ENCODE results near the gene BLOC1S1.

- TF ChIP-seq POLR2AphosphoS5 (IDR thresholded peaks at IDR 0.05) (no peak), CTCF (IDR thresholded peaks at IDR 0.05) (no peak)
Measured at GRCh38 chr12:55694188-55694515, 21.7 kb upstream of the BLOC1S1 start.

Measured in esophagus muscularis mucosa (tissue), 3 donors.